HG03558 (cell line): ENCODE results near the gene F3.

ENCODE experiments used
- ATAC-seq: cut with Tn5 transposase; IDR thresholded peaks from one replicate; pipeline ENCODE4 v1.9.1; 2021; ENCODE audit warnings: moderate number of reproducible peaks; ENCODE audit not compliant: unreplicated experiment; ENCODE audit errors: extremely low read depth

Gene F3

GRCh38 chr1:94530373-94530878 is 11.1 kb downstream of the F3 start:
- no peak for ATAC-seq

GRCh38 chr1:94529416-94529815 is 12.1 kb downstream of the F3 start:
- ATAC-seq = no peak

- ATAC-seq = no peak
Observed at GRCh38 chr1:94528826-94529225, 12.7 kb downstream of the F3 start.

- ATAC-seq = no peak
Observed at GRCh38 chr1:94528299-94528698, 13.3 kb downstream of the F3 start.

- ATAC-seq = no peak
Observed at GRCh38 chr1:94527447-94528031, 14.0 kb downstream of the F3 start.

GRCh38 chr1:94526152-94526980 is 15.2 kb downstream of the F3 start:
- ATAC-seq = no peak

- no peak for ATAC-seq
Observed at GRCh38 chr1:94524531-94524930, 17.0 kb downstream of the F3 start.

- no peak for ATAC-seq
Observed at GRCh38 chr1:94522304-94522703, 19.3 kb downstream of the F3 start.

GRCh38 chr1:94519351-94519750 is 22.2 kb downstream of the F3 start:
- no peak for ATAC-seq

- ATAC-seq = no peak
Observed at GRCh38 chr1:94515296-94515947, 26.1 kb downstream of the F3 start.

- no peak for ATAC-seq
Observed at GRCh38 chr1:94514095-94514727, 27.3 kb downstream of the F3 start.

GRCh38 chr1:94512816-94513215 is 28.7 kb downstream of the F3 start:
- ATAC-seq = no peak

GRCh38 chr1:94504601-94505000 is 37.0 kb downstream of the F3 start:
- ATAC-seq = no peak

GRCh38 chr1:94503153-94503552 is 38.4 kb downstream of the F3 start:
- ATAC-seq = no peak

- ATAC-seq = no peak
Observed at GRCh38 chr1:94501935-94502334, 39.6 kb downstream of the F3 start.

GRCh38 chr1:94501426-94501825 is 40.1 kb downstream of the F3 start:
- no peak for ATAC-seq

GRCh38 chr1:94496076-94496755 is 45.3 kb downstream of the F3 start:
- ATAC-seq = no peak

- ATAC-seq = no peak
Observed at GRCh38 chr1:94490556-94490955, 51.0 kb downstream of the F3 start.

- no peak for ATAC-seq
Observed at GRCh38 chr1:94486990-94487389, 54.6 kb downstream of the F3 start.

- no peak for ATAC-seq
Observed at GRCh38 chr1:94481473-94481933, 60.1 kb downstream of the F3 start.
